ENCODE results near the gene IGSF11.

IGSF11 gene

GRCh38 chr3:118938183-118938961 lies 96.3 kb downstream of the IGSF11 start:
- no peaks in the 10 kb centered on the region for H3K4me1 ChIP-seq (ENCODE audit: control insufficient read depth, insufficient read depth, low read length)
- H3K9ac ChIP-seq (ENCODE audit: low read length), result no peak overlapping the region
- no peaks in the 10 kb centered on the region for H3K36me3 ChIP-seq (ENCODE audit: control insufficient read depth, insufficient read depth, low read length)
- H3K27ac ChIP-seq (ENCODE audit: low read depth, low read length), result no peak overlapping the region
- no peak overlapping the region for H3K4me3 ChIP-seq (ENCODE audit: low read length)
- no peaks in the 10 kb centered on the region for H3K27me3 ChIP-seq (ENCODE audit: control insufficient read depth, insufficient read depth, low read length)

- Histone ChIP-seq H3K9ac (ENCODE audit: low read length) (no peak overlapping the region), H3K4me1 (ENCODE audit: control insufficient read depth, insufficient read depth, low read length) (no peaks in the 10 kb centered on the region), H3K27me3 (ENCODE audit: control insufficient read depth, insufficient read depth, low read length) (no peaks in the 10 kb centered on the region), H3K27ac (ENCODE audit: low read depth, low read length) (no peak overlapping the region), H3K4me3 (ENCODE audit: low read length) (no peak overlapping the region), H3K36me3 (ENCODE audit: control insufficient read depth, insufficient read depth, low read length) (no peaks in the 10 kb centered on the region)
Observed at GRCh38 chr3:118936811-118937210, 97.8 kb downstream of the IGSF11 start.

- no peak overlapping the region for H3K9ac ChIP-seq (ENCODE audit: low read length)
Observed at GRCh38 chr3:118932822-118933558, 101.7 kb downstream of the IGSF11 start.

GRCh38 chr3:118931996-118932395 lies 102.7 kb downstream of the IGSF11 start:
- Histone ChIP-seq H3K36me3 (ENCODE audit: control insufficient read depth, insufficient read depth, low read length) (no peaks in the 10 kb centered on the region), H3K4me1 (ENCODE audit: control insufficient read depth, insufficient read depth, low read length) (no peaks in the 10 kb centered on the region), H3K4me3 (ENCODE audit: low read length) (no peak overlapping the region), H3K9ac (ENCODE audit: low read length) (no peak overlapping the region), H3K27ac (ENCODE audit: low read depth, low read length) (no peak overlapping the region), H3K27me3 (ENCODE audit: control insufficient read depth, insufficient read depth, low read length) (no peaks in the 10 kb centered on the region)

More at GRCh38 chr3:118932822-118933558, 101.7 kb downstream of the IGSF11 start:
- H3K27ac ChIP-seq (ENCODE audit: low read depth, low read length), result no peak overlapping the region
- H3K36me3 ChIP-seq (ENCODE audit: control insufficient read depth, insufficient read depth, low read length), result no peaks in the 10 kb centered on the region
- H3K4me1 ChIP-seq (ENCODE audit: control insufficient read depth, insufficient read depth, low read length), result no peaks in the 10 kb centered on the region
- no peaks in the 10 kb centered on the region for H3K27me3 ChIP-seq (ENCODE audit: control insufficient read depth, insufficient read depth, low read length)
- no peak overlapping the region for H3K4me3 ChIP-seq (ENCODE audit: low read length)

GRCh38 chr3:118927449-118927848 lies 107.2 kb downstream of the IGSF11 start:
- Histone ChIP-seq H3K27me3 (ENCODE audit: control insufficient read depth, insufficient read depth, low read length) (no peaks in the 10 kb centered on the region), H3K27ac (ENCODE audit: low read depth, low read length) (no peak overlapping the region), H3K4me3 (ENCODE audit: low read length) (no peak overlapping the region), H3K9ac (ENCODE audit: low read length) (no peak overlapping the region), H3K4me1 (ENCODE audit: control insufficient read depth, insufficient read depth, low read length) (no peaks in the 10 kb centered on the region), H3K36me3 (ENCODE audit: control insufficient read depth, insufficient read depth, low read length) (no peaks in the 10 kb centered on the region)

- Histone ChIP-seq H3K27me3 (ENCODE audit: control insufficient read depth, insufficient read depth, low read length) (no peaks in the 10 kb centered on the region), H3K4me3 (ENCODE audit: low read length) (no peak overlapping the region), H3K9ac (ENCODE audit: low read length) (no peak overlapping the region), H3K36me3 (ENCODE audit: control insufficient read depth, insufficient read depth, low read length) (no peaks in the 10 kb centered on the region), H3K27ac (ENCODE audit: low read depth, low read length) (no peak overlapping the region), H3K4me1 (ENCODE audit: control insufficient read depth, insufficient read depth, low read length) (no peaks in the 10 kb centered on the region)
Observed at GRCh38 chr3:118912188-118912587, 122.5 kb downstream of the IGSF11 start.

- no peak overlapping the region for H3K4me3 ChIP-seq (ENCODE audit: low read length)
- H3K36me3 ChIP-seq (ENCODE audit: control insufficient read depth, insufficient read depth, low read length), result no peaks in the 10 kb centered on the region
- no peaks in the 10 kb centered on the region for H3K4me1 ChIP-seq (ENCODE audit: control insufficient read depth, insufficient read depth, low read length)
- H3K27me3 ChIP-seq (ENCODE audit: control insufficient read depth, insufficient read depth, low read length), result no peaks in the 10 kb centered on the region
- H3K9ac ChIP-seq (ENCODE audit: low read length), result no peak overlapping the region
- no peak overlapping the region for H3K27ac ChIP-seq (ENCODE audit: low read depth, low read length)
Observed at GRCh38 chr3:118910332-118910731, 124.3 kb downstream of the IGSF11 start.

- H3K27me3 ChIP-seq (ENCODE audit: control insufficient read depth, insufficient read depth, low read length), result no peaks in the 10 kb centered on the region
- H3K27ac ChIP-seq (ENCODE audit: low read depth, low read length), result no peak overlapping the region
Observed at GRCh38 chr3:118909763-118910162, 124.9 kb downstream of the IGSF11 start.

GRCh38 chr3:118907909-118908308 lies 126.7 kb downstream of the IGSF11 start:
- no peak overlapping the region for H3K4me3 ChIP-seq (ENCODE audit: low read length)

More at GRCh38 chr3:118909763-118910162, 124.9 kb downstream of the IGSF11 start:
- no peaks in the 10 kb centered on the region for H3K36me3 ChIP-seq (ENCODE audit: control insufficient read depth, insufficient read depth, low read length)
- no peaks in the 10 kb centered on the region for H3K4me1 ChIP-seq (ENCODE audit: control insufficient read depth, insufficient read depth, low read length)
- no peak overlapping the region for H3K9ac ChIP-seq (ENCODE audit: low read length)
- no peak overlapping the region for H3K4me3 ChIP-seq (ENCODE audit: low read length)

GRCh38 chr3:118900737-118901525 lies 133.7 kb downstream of the IGSF11 start:
- no peak overlapping the region for H3K4me3 ChIP-seq (ENCODE audit: low read length)
- no peaks in the 10 kb centered on the region for H3K27me3 ChIP-seq (ENCODE audit: control insufficient read depth, insufficient read depth, low read length)
- H3K27ac ChIP-seq (ENCODE audit: low read depth, low read length), result no peak overlapping the region
- H3K36me3 ChIP-seq (ENCODE audit: control insufficient read depth, insufficient read depth, low read length), result peaks cover 3% of the 10 kb centered on the region
- no peaks in the 10 kb centered on the region for H3K4me1 ChIP-seq (ENCODE audit: control insufficient read depth, insufficient read depth, low read length)
- H3K9ac ChIP-seq (ENCODE audit: low read length), result no peak overlapping the region

More at GRCh38 chr3:118907909-118908308, 126.7 kb downstream of the IGSF11 start:
- H3K36me3 ChIP-seq (ENCODE audit: control insufficient read depth, insufficient read depth, low read length), result no peaks in the 10 kb centered on the region
- no peaks in the 10 kb centered on the region for H3K4me1 ChIP-seq (ENCODE audit: control insufficient read depth, insufficient read depth, low read length)
- H3K9ac ChIP-seq (ENCODE audit: low read length), result no peak overlapping the region
- H3K27ac ChIP-seq (ENCODE audit: low read depth, low read length), result no peak overlapping the region
- H3K27me3 ChIP-seq (ENCODE audit: control insufficient read depth, insufficient read depth, low read length), result no peaks in the 10 kb centered on the region

- H3K27ac ChIP-seq (ENCODE audit: low read depth, low read length), result no peak overlapping the region
- no peaks in the 10 kb centered on the region for H3K36me3 ChIP-seq (ENCODE audit: control insufficient read depth, insufficient read depth, low read length)
- H3K27me3 ChIP-seq (ENCODE audit: control insufficient read depth, insufficient read depth, low read length), result no peaks in the 10 kb centered on the region
- H3K4me1 ChIP-seq (ENCODE audit: control insufficient read depth, insufficient read depth, low read length), result no peaks in the 10 kb centered on the region
- H3K9ac ChIP-seq (ENCODE audit: low read length), result no peak overlapping the region
- no peak overlapping the region for H3K4me3 ChIP-seq (ENCODE audit: low read length)
Observed at GRCh38 chr3:118890206-118890605, 144.4 kb downstream of the IGSF11 start.

GRCh38 chr3:118889691-118890090 lies 145.0 kb downstream of the IGSF11 start:
- Histone ChIP-seq H3K27ac (ENCODE audit: low read depth, low read length) (no peak overlapping the region), H3K4me3 (ENCODE audit: low read length) (no peak overlapping the region), H3K27me3 (ENCODE audit: control insufficient read depth, insufficient read depth, low read length) (no peaks in the 10 kb centered on the region), H3K9ac (ENCODE audit: low read length) (no peak overlapping the region), H3K4me1 (ENCODE audit: control insufficient read depth, insufficient read depth, low read length) (no peaks in the 10 kb centered on the region), H3K36me3 (ENCODE audit: control insufficient read depth, insufficient read depth, low read length) (no peaks in the 10 kb centered on the region)

Measured in rectal smooth muscle tissue (tissue), 1 donor.